GM21529 (cell line): Measurements from ENCODE around the gene PLEKHN1.
A peak's percentile ranks its signal among the peaks of the same experiment; 100 is the strongest.
"Not testable (repeated sequence)": the region's sequence is repeated elsewhere in the genome, so short reads cannot be mapped to it uniquely, and the experiment has no call there.

Experiments
- ATAC-seq: cut with Tn5 transposase; IDR thresholded peaks from one replicate; pipeline ENCODE4 v1.9.1; 2021; ENCODE audit not compliant: unreplicated experiment

Gene PLEKHN1

DNA sequence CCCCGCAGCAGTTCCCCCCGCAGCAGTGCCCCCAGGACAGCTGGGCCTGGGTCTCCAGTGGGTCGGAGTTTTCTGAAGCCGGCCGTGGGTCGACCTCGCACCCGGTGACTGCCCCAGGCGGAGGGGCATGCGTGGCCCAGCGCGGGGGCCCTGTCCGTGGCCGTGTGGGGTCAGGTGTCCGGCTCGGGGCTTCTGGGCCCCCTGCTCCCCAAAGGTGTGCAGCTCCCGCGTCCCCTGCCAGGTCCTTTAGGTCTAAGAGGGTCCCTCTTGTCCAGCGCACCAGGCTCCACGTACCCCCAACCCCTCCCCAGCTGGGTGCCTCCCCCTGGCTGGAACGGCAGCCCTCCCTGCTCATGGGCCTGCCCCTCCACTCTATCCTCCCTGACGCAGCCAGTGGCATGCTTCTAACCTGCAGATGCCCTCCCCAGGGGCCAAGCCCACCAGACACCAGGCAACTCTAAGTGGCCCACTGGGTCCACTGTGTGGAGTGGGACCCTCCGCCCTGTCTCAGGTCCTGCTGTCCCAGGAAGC, 39.6 kb downstream of the PLEKHN1 start:
- ATAC-seq = no peak

DNA sequence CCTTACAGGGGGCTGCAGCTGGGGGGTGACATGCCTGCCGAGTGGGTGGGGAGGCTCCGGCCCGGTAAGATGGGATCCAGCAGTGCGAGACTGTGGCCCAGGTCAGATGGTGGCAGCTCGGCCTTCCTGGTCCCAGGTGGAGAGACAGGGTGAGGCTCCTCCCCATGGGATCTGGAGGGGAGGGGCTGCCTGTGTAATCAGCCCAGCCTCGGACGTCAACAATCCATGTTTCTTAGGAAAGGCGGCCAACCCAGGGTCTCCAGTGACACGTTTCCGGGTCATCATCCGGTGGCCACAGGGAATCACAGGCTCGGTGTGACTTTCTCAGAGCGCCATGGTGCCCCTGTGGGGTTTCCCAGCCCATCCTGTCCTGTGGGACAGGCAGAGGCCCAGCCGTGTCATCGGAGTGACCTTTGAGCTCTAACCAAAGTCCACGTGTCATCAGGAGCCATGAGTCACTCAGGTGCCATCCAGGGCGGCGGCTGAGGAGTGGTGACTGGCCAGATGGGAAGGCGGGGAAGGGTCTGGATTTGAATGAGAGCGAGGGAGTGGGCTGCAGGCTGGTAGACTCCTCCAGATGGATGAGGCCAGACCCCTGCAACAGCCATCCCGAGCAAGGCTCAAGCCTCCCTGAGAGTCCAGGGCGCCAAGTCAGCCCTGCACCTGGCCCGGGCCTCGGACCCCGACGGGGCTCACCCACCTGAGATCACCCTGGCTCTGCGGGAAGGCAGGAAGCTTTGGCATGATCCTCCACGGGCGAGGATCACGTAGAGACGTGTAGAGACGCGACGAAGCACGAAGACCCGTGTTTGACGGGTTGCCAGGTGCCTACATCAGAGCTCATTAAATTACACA, 40.2 kb downstream of the PLEKHN1 start:
- no peak for ATAC-seq

GRCh38 chr1:1010131-1010530, 43.8 kb downstream of the PLEKHN1 start:
- ATAC-seq = not testable (repeated sequence)

GRCh38 chr1:1011396-1011949, 45.2 kb downstream of the PLEKHN1 start:
- no peak for ATAC-seq

DNA sequence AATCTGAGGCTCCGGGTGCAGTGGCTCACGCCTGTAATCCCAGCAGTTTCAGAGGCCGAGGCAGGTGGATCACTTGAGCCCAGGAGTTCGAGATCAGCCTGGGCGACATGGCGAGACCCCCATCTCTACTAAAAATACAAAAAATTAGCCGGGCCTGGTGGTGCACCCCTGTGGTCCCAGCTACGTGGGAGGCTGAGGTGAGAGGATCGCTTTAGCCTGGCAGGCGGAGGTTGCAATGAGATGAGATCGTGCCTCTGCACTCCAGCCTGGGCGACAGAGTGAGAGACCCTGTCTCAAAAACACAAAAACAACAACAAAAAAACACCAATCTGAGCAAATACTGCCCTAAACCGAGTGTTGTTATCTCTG, 46.4 kb downstream of the PLEKHN1 start:
- ATAC-seq = not testable (repeated sequence)

- peak; percentile 85 for ATAC-seq
Measured at GRCh38 chr1:1013105-1013921, 47.0 kb downstream of the PLEKHN1 start, which contains the start of gene ISG15. Gene ISG15, plus strand, starts transcription at chr1:1013497. Its CDS starts 77 bp downstream, at chr1:1013574.

DNA sequence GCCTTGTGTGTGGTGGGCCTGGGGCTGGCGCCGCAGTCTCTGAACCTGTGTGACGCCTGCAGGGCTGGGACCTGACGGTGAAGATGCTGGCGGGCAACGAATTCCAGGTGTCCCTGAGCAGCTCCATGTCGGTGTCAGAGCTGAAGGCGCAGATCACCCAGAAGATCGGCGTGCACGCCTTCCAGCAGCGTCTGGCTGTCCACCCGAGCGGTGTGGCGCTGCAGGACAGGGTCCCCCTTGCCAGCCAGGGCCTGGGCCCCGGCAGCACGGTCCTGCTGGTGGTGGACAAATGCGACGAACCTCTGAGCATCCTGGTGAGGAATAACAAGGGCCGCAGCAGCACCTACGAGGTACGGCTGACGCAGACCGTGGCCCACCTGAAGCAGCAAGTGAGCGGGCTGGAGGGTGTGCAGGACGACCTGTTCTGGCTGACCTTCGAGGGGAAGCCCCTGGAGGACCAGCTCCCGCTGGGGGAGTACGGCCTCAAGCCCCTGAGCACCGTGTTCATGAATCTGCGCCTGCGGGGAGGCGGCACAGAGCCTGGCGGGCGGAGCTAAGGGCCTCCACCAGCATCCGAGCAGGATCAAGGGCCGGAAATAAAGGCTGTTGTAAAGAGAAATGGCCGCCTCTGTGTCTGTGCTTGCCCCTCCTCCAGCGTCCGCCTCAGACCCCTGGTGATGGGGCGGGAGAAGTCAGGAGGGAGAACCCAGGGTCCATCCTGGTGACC, 47.8 kb downstream of the PLEKHN1 start:
- no peak for ATAC-seq

DNA sequence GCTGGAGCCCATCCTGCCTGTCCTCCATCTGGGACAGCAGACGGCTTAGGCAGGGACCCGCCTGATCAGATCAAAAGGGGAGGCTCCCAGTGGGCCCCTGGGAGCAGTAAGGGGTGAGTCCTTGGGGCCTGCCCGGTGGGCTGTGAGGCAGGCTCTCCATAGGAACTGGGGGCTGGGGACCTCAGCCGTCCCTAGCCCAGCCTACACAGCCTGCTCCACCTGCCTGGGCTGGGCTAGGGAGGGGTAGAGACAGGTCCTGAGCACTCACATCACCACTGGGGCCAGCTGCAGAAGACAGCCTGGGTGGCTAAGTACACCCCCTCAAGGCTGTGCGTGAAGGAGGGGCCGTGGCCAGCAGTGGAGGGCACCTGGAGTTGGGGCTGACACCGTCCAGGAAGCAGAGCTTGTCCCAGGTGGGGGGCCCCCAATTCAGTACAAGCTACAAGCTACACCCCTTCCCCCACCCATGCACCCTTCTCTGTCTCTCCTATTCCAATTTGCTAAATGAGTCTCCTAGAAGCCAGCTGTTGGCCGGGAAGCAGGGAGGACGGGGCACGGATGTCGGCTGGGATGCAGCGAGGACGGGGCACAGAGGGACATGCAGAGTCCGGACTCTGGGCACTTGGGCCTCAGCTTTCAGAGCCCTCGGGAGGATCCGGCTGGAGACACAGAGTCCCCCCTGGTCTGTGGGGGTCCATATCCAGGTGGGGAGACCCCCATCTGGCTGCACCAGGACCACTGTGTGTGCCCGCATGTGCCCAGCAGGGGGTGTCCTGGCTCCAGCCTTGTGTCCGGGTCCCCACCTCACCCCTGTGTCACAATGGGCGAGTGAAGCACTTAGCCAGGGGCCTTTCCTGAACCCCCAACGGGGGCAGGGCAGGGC, 48.8 kb downstream of the PLEKHN1 start:
- ATAC-seq = no peak

- ATAC-seq = not testable (repeated sequence)
Measured at GRCh38 chr1:1017397-1018320, 51.4 kb downstream of the PLEKHN1 start.

- not testable (repeated sequence) for ATAC-seq
Measured at GRCh38 chr1:1018321-1018685, 52.0 kb downstream of the PLEKHN1 start.

GRCh38 chr1:1019122-1019999, 53.1 kb downstream of the PLEKHN1 start:
- peak; percentile 58 for ATAC-seq

- peak; percentile 40 for ATAC-seq
Measured at GRCh38 chr1:1020000-1020404, 53.7 kb downstream of the PLEKHN1 start, which contains the start of gene AGRN. Gene AGRN, plus strand, starts transcription at chr1:1020120. Its CDS starts 53 bp downstream, at chr1:1020173.

- peak; percentile 17 for ATAC-seq
Measured at GRCh38 chr1:1020415-1021009, 54.2 kb downstream of the PLEKHN1 start.

- ATAC-seq = no peak
Measured at GRCh38 chr1:1021010-1021919, 55.0 kb downstream of the PLEKHN1 start.

- no peak for ATAC-seq
Measured at GRCh38 chr1:1021920-1022259, 55.6 kb downstream of the PLEKHN1 start.

- no peak for ATAC-seq
Measured at GRCh38 chr1:1022302-1023009, 56.2 kb downstream of the PLEKHN1 start.
